Measurements from ENCODE around the gene RPP30. TPM values are rescaled to one million over a fixed set of nuclear protein-coding genes. Genes with fewer than 3 reads are reported as not detected.

Gene RPP30
- polyA plus RNA-seq, 3 donors, result 24.9 to 42.9 (median 40.3) TPM

GRCh38 chr10:90856964-90857634 lies 14.7 kb upstream of the RPP30 start:
- H3K27me3 ChIP-seq (ENCODE audit: control insufficient read depth in 2 of 2, insufficient read depth in 2 of 2, low read length in 2 of 2), result peaks cover 21 to 24% of the 10 kb centered on the region in 2 donors
- peak overlapping the region; percentile 96 to 98 for H3K4me3 Mint-ChIP-seq
- no peaks in the 10 kb centered on the region for H3K36me3 Mint-ChIP-seq
- H3K27me3 Mint-ChIP-seq (ENCODE audit: low read depth in 3 of 3), result peaks cover 23 to 36% (median 32%) of the 10 kb centered on the region in 3 donors
- no peaks in the 10 kb centered on the region for H3K79me2 ChIP-seq (ENCODE audit: insufficient read depth, low read length)
- peaks cover 30% of the 10 kb centered on the region for H3K4me1 Mint-ChIP-seq
- 11% methylated on average over 59 of the region's 59 CpGs for WGBS (ENCODE audit: insufficient coverage)
- peak in 1 of 3 donors; percentile 10 for DNase-seq
- H2AFZ ChIP-seq (ENCODE audit: insufficient read depth, low read depth, low read length, poor library complexity, severe bottlenecking), result peak overlapping the region; percentile 95
- peak overlapping the region; percentile 49 to 98 (median 82) for H3K4me3 ChIP-seq (replicated peaks in 1 of 3; ENCODE audit: low read depth in 2 of 3, low read length in 3 of 3)
- no peaks in the 10 kb centered on the region for H3K36me3 ChIP-seq (replicated peaks in 1 of 2; ENCODE audit: control insufficient read depth in 1 of 2, insufficient read depth in 2 of 2, low read length in 2 of 2)
- TF ChIP-seq CTCF (IDR thresholded peaks at IDR 0.05), result no peak
- H3K9me3 Mint-ChIP-seq, result peaks cover 0 to 5% (median 3%) of the 10 kb centered on the region in 7 donors
- H4K20me1 ChIP-seq (ENCODE audit: insufficient read depth, low read length), result no peaks in the 10 kb centered on the region
- peak overlapping the region; percentile 75 for H3K9ac ChIP-seq (ENCODE audit: insufficient read depth, low read length, poor library complexity, severe bottlenecking)
- H3K9me3 ChIP-seq (replicated peaks in 1 of 2; ENCODE audit: control insufficient read depth in 1 of 2, insufficient read depth in 1 of 2, low read length in 2 of 2), result no peaks in the 10 kb centered on the region
- peaks cover 23 to 36% of the 10 kb centered on the region in 2 donors for H3K4me1 ChIP-seq (ENCODE audit: control insufficient read depth in 1 of 2, insufficient read depth in 2 of 2, low read length in 2 of 2)
- H3K27ac Mint-ChIP-seq, result peak overlapping the region in 6 of 7 donors; percentile 66 to 93 (median 88)
- H3K4me2 ChIP-seq (replicated peaks; ENCODE audit: extremely low read depth, low read length, poor library complexity, severe bottlenecking), result peak overlapping the region; percentile 96
- intact Hi-C loops (cut with micrococcal nuclease), result no loop called here
- H3K27ac ChIP-seq (ENCODE audit: low read depth in 1 of 2, low read length in 2 of 2), result peak overlapping the region in 1 of 2 donors; percentile 87

- Histone ChIP-seq H3K9me3 (replicated peaks in 1 of 2; ENCODE audit: control insufficient read depth in 1 of 2, insufficient read depth in 1 of 2, low read length in 2 of 2) (no peaks in the 10 kb centered on the region), H3K4me3 (replicated peaks in 1 of 3; ENCODE audit: low read depth in 2 of 3, low read length in 3 of 3) (peak within 1 kb of the TSS; percentile 63 to 98 (median 82)), H4K20me1 (ENCODE audit: insufficient read depth, low read length) (no peaks in the 10 kb centered on the region), H3K79me2 (ENCODE audit: insufficient read depth, low read length) (no peaks in the 10 kb centered on the region), H3K27me3 (ENCODE audit: control insufficient read depth in 2 of 2, insufficient read depth in 2 of 2, low read length in 2 of 2) (peaks cover 21 to 24% of the 10 kb centered on the region in 2 donors), H3K36me3 (replicated peaks in 1 of 2; ENCODE audit: control insufficient read depth in 1 of 2, insufficient read depth in 2 of 2, low read length in 2 of 2) (no peaks in the 10 kb centered on the region), H2AFZ (ENCODE audit: insufficient read depth, low read depth, low read length, poor library complexity, severe bottlenecking) (peak within 1 kb of the TSS; percentile 95), H3K9ac (ENCODE audit: insufficient read depth, low read length, poor library complexity, severe bottlenecking) (peak within 1 kb of the TSS; percentile 75), H3K27ac (ENCODE audit: low read depth in 1 of 2, low read length in 2 of 2) (peak within 1 kb of the TSS; percentile 70 to 87), H3K4me2 (replicated peaks; ENCODE audit: extremely low read depth, low read length, poor library complexity, severe bottlenecking) (peak within 1 kb of the TSS; percentile 96), H3K4me1 (ENCODE audit: control insufficient read depth in 1 of 2, insufficient read depth in 2 of 2, low read length in 2 of 2) (peaks cover 23 to 36% of the 10 kb centered on the region in 2 donors)
- peaks cover 0 to 3% (median 0%) of the 10 kb centered on the region in 7 donors for H3K9me3 Mint-ChIP-seq
- H3K27me3 Mint-ChIP-seq (ENCODE audit: low read depth in 3 of 3), result peaks cover 23 to 36% (median 32%) of the 10 kb centered on the region in 3 donors
- WGBS (ENCODE audit: insufficient coverage), result under 1% methylated on average over 95 of the region's 104 CpGs
- intact Hi-C loops (cut with micrococcal nuclease), result no loop called here
- H3K36me3 Mint-ChIP-seq, result no peaks in the 10 kb centered on the region
- peak; percentile 73 for TF ChIP-seq CTCF (IDR thresholded peaks at IDR 0.05)
- H3K4me1 Mint-ChIP-seq, result peaks cover 30% of the 10 kb centered on the region
- H3K27ac Mint-ChIP-seq, result peak within 1 kb of the TSS; percentile 82 to 93 (median 91)
- peak; percentile 37 to 65 (median 55) for DNase-seq
- peak within 1 kb of the TSS; percentile 96 to 98 for H3K4me3 Mint-ChIP-seq
Measured at GRCh38 chr10:90857635-90858460, 13.9 kb upstream of the RPP30 start, which contains the start of gene HTR7. HTR7 (minus strand) TSS chr10:90858039; CDS start chr10:90857671, 368 bp downstream.

Measured in CD14-positive monocyte (primary cell).